GM12878 (cell line): ENCODE measurements around the gene PTRH2. TPM values are rescaled to one million over a fixed set of nuclear protein-coding genes. Genes with fewer than 3 reads are reported as not detected.

Source experiments
- ATAC-seq: fragments of 200-7000 bp; cut with Tn5 transposase; 3 replicates; pipeline ENCODE4 v1.9.1; 2020; ENCODE audit warnings: mild to moderate bottlenecking, moderate library complexity
- BruUV-seq: library from RNA; stranded (reverse); fragments of 400-500 nt; replicated peaks from 2 replicates; lab custom pipeline; 2021; lab: Mats Ljungman, UMichigan
- CTCF ChIA-PET: fragments of 300-600 bp; sonication (Branson Sonifier 250); formaldehyde crosslinking; extraction: SDS; loops from one replicate; lab custom pipeline; 2021; ENCODE audit warnings: inconsistent platforms; lab: Yijun Ruan, JAX
- POLR2A ChIA-PET: fragments of 350-600 bp; formaldehyde crosslinking; extraction: SDS; loops from one replicate; lab custom pipeline; 2021; ENCODE audit warnings: inconsistent platforms; lab: Charles Lee
- RAD21 ChIA-PET: fragments of 300-600 bp; sonication (Branson Sonifier 250); formaldehyde crosslinking; loops from one replicate; lab custom pipeline; 2023; ENCODE audit warnings: antibody characterized with exemption; ENCODE audit not compliant: unreplicated experiment; lab: Charles Lee
- SMC1A ChIA-PET: fragments of 300-600 bp; sonication (Branson Sonifier 250); formaldehyde crosslinking; loops from one replicate; lab custom pipeline; 2023; ENCODE audit not compliant: unreplicated experiment, uncharacterized antibody; lab: Charles Lee
- DNase-seq: peaks from one replicate; pipeline ENCODE4 v3.0.0-alpha.2; 2011; ENCODE audit warnings: low read depth, low spot score
- FAIRE-seq: peaks from 3 replicates; lab custom pipeline; 2011; peaks lifted over from hg19 to GRCh38; lab: Jason Lieb, UNC
- H2AFZ ChIP-seq: 2 replicates; pipeline ENCODE4 v1.6.0; 2011; ENCODE audit warnings: low read depth, low read length, control low read depth; ENCODE audit not compliant: control insufficient read depth
- H3K27ac ChIP-seq: 2 replicates; pipeline ENCODE4 v1.5.1; 2011; ENCODE audit warnings: control low read depth; ENCODE audit not compliant: control insufficient read depth, insufficient read depth
- H3K27me3 ChIP-seq, 2 experiments: replicated peaks in 1 of 2; 2 replicates each; pipeline versions ENCODE4 v1.6.0 to v1.6.1; 2011; ENCODE audit warnings: low read length in 1 of 2; ENCODE audit not compliant: control insufficient read depth in 2 of 2, insufficient read depth in 2 of 2
- H3K36me3 ChIP-seq, 2 experiments: 2 replicates each; pipeline ENCODE4 v1.5.1; 2011; ENCODE audit warnings: low read length in 1 of 2; ENCODE audit not compliant: control insufficient read depth in 2 of 2, insufficient read depth in 2 of 2
- H3K4me1 ChIP-seq: 2 replicates; pipeline ENCODE4 v1.6.1; 2011; ENCODE audit warnings: mild to moderate bottlenecking, low read length, moderate library complexity, mixed read lengths; ENCODE audit not compliant: control insufficient read depth, insufficient read depth
- H3K4me2 ChIP-seq: 2 replicates; pipeline ENCODE4 v1.6.0; 2011; ENCODE audit warnings: control low read depth; ENCODE audit not compliant: control insufficient read depth, insufficient read depth
- H3K4me3 ChIP-seq: fragments of 200-600 bp; sonication (generic); 2 replicates; pipeline ENCODE4 v1.5.1; 2016
- H3K79me2 ChIP-seq: 2 replicates; pipeline ENCODE4 v1.6.0; 2011; ENCODE audit warnings: low read length; ENCODE audit not compliant: control insufficient read depth, insufficient read depth
- H3K9ac ChIP-seq: 2 replicates; pipeline ENCODE4 v1.8.0; 2011; ENCODE audit warnings: low read length, control low read depth, mixed read lengths; ENCODE audit not compliant: control insufficient read depth, insufficient read depth
- H3K9me3 ChIP-seq: replicated peaks from 3 replicates; pipeline ENCODE4 v1.5.1; 2011; ENCODE audit warnings: mild to moderate bottlenecking, low read length; ENCODE audit not compliant: control insufficient read depth, insufficient read depth
- H4K20me1 ChIP-seq: 2 replicates; pipeline ENCODE4 v1.6.0; 2011; ENCODE audit not compliant: control insufficient read depth, insufficient read depth
- EGR1 ChIP-seq, 2 experiments: IDR thresholded peaks; 1 replicate in 1 of 2; 2 replicates in 1 of 2; pipeline ENCODE4 v1.6.1; 2011 to 2012; ENCODE audit warnings: low read depth in 2 of 2, low read length in 2 of 2, borderline replicate concordance in 1 of 2, mild to moderate bottlenecking in 1 of 2, moderate library complexity in 1 of 2
- EP300 ChIP-seq, 2 experiments: fragments of 150-350 bp in 1 of 2; IDR thresholded peaks; 2 replicates each; pipeline ENCODE4 v1.6.1; 2011 to 2012; ENCODE audit warnings: low read depth in 2 of 2, low read length in 2 of 2, borderline replicate concordance in 1 of 2, improper control_type of control experiment in 1 of 2, inconsistent platforms in 1 of 2; ENCODE audit not compliant: control insufficient read depth in 1 of 2
- IRF3 ChIP-seq: fragments of 450-650 bp; IDR thresholded peaks from 2 replicates; pipeline ENCODE4 v1.6.1; 2014; ENCODE audit warnings: mild to moderate bottlenecking
- JUNB ChIP-seq: IDR thresholded peaks from 2 replicates; pipeline ENCODE4 v1.6.1; 2016; ENCODE audit warnings: antibody characterized with exemption, mild to moderate bottlenecking
- JUND ChIP-seq: IDR thresholded peaks from 2 replicates; pipeline ENCODE4 v1.6.1; 2012; ENCODE audit warnings: low read depth, mild to moderate bottlenecking, low read length, improper control_type of control experiment, moderate library complexity
- MEF2A ChIP-seq: IDR thresholded peaks from 2 replicates; pipeline ENCODE4 v1.6.1; 2011; ENCODE audit warnings: low read depth, mild to moderate bottlenecking, low read length, moderate library complexity; ENCODE audit not compliant: insufficient read depth
- NBN ChIP-seq: fragments of 450-650 bp; IDR thresholded peaks from 2 replicates; pipeline ENCODE4 v1.6.1; 2016
- SKIL ChIP-seq: fragments of 450-650 bp; IDR thresholded peaks from 2 replicates; pipeline ENCODE4 v1.6.1; 2017; ENCODE audit warnings: mild to moderate bottlenecking, low read depth, inconsistent platforms; ENCODE audit not compliant: poor library complexity, severe bottlenecking
- SMAD1 ChIP-seq: fragments of 450-650 bp; IDR thresholded peaks from 2 replicates; pipeline ENCODE4 v1.6.1; 2018; ENCODE audit warnings: mild to moderate bottlenecking, low read depth; ENCODE audit not compliant: partially characterized antibody
- SREBF2 ChIP-seq: IDR thresholded peaks from 2 replicates; pipeline ENCODE4 v1.6.1; 2012; ENCODE audit warnings: mild to moderate bottlenecking, low read length
- ZNF622 ChIP-seq: fragments of 450-650 bp; IDR thresholded peaks from 2 replicates; pipeline ENCODE4 v1.6.1; 2017; ENCODE audit warnings: mild to moderate bottlenecking, inconsistent platforms
- WGBS: methylation state at CpG from one replicate; pipeline ENCODE4 v1.1.6; 2016; ENCODE audit warnings: low lambda C conversion rate; ENCODE audit not compliant: insufficient replicate concordance, insufficient coverage; ENCODE audit errors: missing lambda C conversion rate; 5-methylcytosine and 5-hydroxymethylcytosine counted together
- in situ Hi-C: fragments of 300-500 bp; cut with MboI; formaldehyde crosslinking; loops from 9 replicates; pipeline ENCODE4 v1.14.3; 2018; ENCODE audit warnings: mixed read lengths
- intact Hi-C: fragments of 100-400 bp; cut with micrococcal nuclease; formaldehyde crosslinking; loops from one replicate; pipeline ENCODE4 v1.14.2; 2022; ENCODE audit not compliant: unreplicated experiment
- polyA plus RNA-seq, 11 experiments: library from polyadenylated mRNA; depleted of rRNA in 4 of 11; unstranded in 6 of 11; stranded (reverse) in 5 of 11; fragments of >200 nt; fragmentation: Nextera tagmentation in 4 of 11; fragmentation: Illumina TruSeq in 1 of 11; extraction: Ambion mirVana in 4 of 11; extraction: Trizol in 1 of 11; gene quantifications; 1 replicate in 1 of 11; 2 replicates in 10 of 11; pipeline versions ENCODE4 v1.2.1 to v1.2.3, GENCODE V29; 2011 to 2016; ENCODE audit warnings: inconsistent platforms in 2 of 11, missing spikeins in 2 of 11, low read depth in 1 of 11
- total RNA-seq, 4 experiments: library from RNA; depleted of rRNA in 3 of 4; stranded (reverse); fragments of >200 nt in 3 of 4; fragmentation: Illumina TruSeq in 1 of 4; extraction: Trizol in 1 of 4; gene quantifications; 2 replicates each; pipeline versions ENCODE4 v1.2.1 to v1.2.3, GENCODE V29; 2013 to 2021
- TF ChIP-seq, protein P1 (sequence below): fragments of 450-650 bp; IDR thresholded peaks from 2 replicates; pipeline ENCODE4 v1.6.1; 2017; ENCODE audit warnings: mild to moderate bottlenecking

PTRH2 gene
- total and polyA plus RNA-seq, 10 of the 15 experiments (the other 5 are each of a cell fraction or from before 2014, with no cell fraction given), result 37.7 to 156 (median 63.4) TPM

DNA sequence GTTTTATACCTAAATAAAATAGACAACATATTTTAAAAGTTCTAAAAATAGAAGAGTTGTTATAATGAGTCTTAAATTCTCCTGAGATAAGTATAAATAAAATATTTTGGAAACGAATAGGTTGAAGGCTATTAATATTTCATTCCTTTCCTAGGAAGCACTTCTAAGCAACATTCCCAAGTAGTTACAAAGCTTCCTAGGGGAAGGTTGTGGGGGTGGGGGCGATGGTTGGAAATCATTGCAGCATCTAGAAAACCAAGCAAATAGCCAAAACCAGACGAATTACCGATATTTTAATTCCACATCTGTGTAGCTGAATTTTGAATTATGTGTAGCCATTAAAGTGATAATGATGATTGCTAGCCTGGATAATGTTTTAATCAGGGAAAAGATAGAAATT, 26.9 kb downstream of the PTRH2 start:
- intact Hi-C loops, result no loop called here
- CTCF ChIA-PET, result no interaction called here
- RAD21 ChIA-PET, result no interaction called here

DNA sequence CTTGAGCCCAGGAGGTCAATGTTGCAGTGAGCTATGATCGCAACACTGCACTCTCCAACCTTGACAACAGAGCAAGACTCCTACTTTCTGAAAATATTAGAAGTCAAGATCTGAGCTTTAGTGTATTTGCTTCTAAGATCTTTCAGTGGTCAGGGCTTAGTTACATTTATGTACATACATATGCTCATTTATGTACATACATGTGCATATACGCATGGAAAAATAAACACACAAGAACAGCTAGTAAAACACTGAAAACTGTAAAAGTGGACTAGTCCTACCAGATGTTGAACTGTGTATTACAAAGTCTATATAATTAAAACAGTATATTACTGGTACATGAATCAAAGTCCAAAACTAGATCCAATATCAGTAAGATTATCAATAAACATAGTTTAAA, 28.3 kb downstream of the PTRH2 start:
- no peak for DNase-seq
- Histone ChIP-seq H3K79me2 (no peaks in the 10 kb centered on the region), H3K4me3 (no peak overlapping the region), H3K36me3 (peaks cover 11 to 64% of the 10 kb centered on the region in 2 experiments), H3K27ac (no peak overlapping the region), H3K27me3 (no peaks in the 10 kb centered on the region), H3K9ac (no peak overlapping the region)
- intact Hi-C loops, result loop anchor here (10.0 kb wide), 1 partner anchor 154 kb away; no protein-coding TSS in a partner anchor
- POLR2A ChIA-PET, result interaction anchor here (0.6 kb wide), 1 partner anchor 9 kb away, joined by 3 read pairs; no protein-coding TSS in a partner anchor
- BruUV-seq, result no TSS peak
- CTCF ChIA-PET, result no interaction called here
- no peak for ATAC-seq
- SMC1A ChIA-PET, result interaction anchor here (0.6 to 1.5 kb wide), 3 partner anchors 26 to 70 kb away, joined by 3 to 5 read pairs (median 3); no protein-coding TSS in a partner anchor
- FAIRE-seq, result no peak
- 100% methylated on average over 2 of the region's 2 CpGs for WGBS
- TF ChIP-seq JUND, result no peak
- TF ChIP-seq MEF2A, result no peak
- TF ChIP-seq SKIL, result no peak
- TF ChIP-seq IRF3, result no peak
- no peak for TF ChIP-seq EGR1 (IDR thresholded peaks at IDR 0.05; ENCODE audit: borderline replicate concordance in 1 of 2, low read depth in 2 of 2, low read length in 2 of 2)
- TF ChIP-seq SREBF2, result no peak
- TF ChIP-seq SMAD1, result no peak
- TF ChIP-seq, all 136 proteins: peak for 0
- Histone ChIP-seq H3K4me2 (no peak overlapping the region), H3K9me3 (no peaks in the 10 kb centered on the region), H2AFZ (no peak overlapping the region), H4K20me1 (no peaks in the 10 kb centered on the region), H3K4me1 (no peaks in the 10 kb centered on the region; the same call in 1 of the 2 replicates)
- in situ Hi-C loops, result no loop called here
- RAD21 ChIA-PET, result no interaction called here

More for the DNA sequence above, 26.9 kb downstream of the PTRH2 start:
- 75% methylated on average over 4 of the region's 4 CpGs for WGBS
- Histone ChIP-seq H3K79me2 (no peaks in the 10 kb centered on the region), H3K36me3 (peaks cover 11 to 70% of the 10 kb centered on the region in 2 experiments), H2AFZ (no peak overlapping the region), H3K4me2 (no peak overlapping the region), H3K4me1 (no peaks in the 10 kb centered on the region), H3K27ac (no peak overlapping the region), H3K27me3 (no peaks in the 10 kb centered on the region), H4K20me1 (no peaks in the 10 kb centered on the region), H3K9ac (no peak overlapping the region), H3K9me3 (no peaks in the 10 kb centered on the region)
- no TSS peak for BruUV-seq
- in situ Hi-C loops, result no loop called here
- ATAC-seq (no peak), FAIRE-seq (no peak), DNase-seq (no peak)
- ChIA-PET POLR2A (no interaction called here), SMC1A (interaction anchor here (1.3 kb wide), 1 partner anchor 11 kb away, joined by 3 read pairs; no protein-coding TSS in a partner anchor)
- TF ChIP-seq JUNB, result no peak
- no peak for TF ChIP-seq NBN
- TF ChIP-seq ZNF622, result no peak
- TF ChIP-seq, protein P1, sequence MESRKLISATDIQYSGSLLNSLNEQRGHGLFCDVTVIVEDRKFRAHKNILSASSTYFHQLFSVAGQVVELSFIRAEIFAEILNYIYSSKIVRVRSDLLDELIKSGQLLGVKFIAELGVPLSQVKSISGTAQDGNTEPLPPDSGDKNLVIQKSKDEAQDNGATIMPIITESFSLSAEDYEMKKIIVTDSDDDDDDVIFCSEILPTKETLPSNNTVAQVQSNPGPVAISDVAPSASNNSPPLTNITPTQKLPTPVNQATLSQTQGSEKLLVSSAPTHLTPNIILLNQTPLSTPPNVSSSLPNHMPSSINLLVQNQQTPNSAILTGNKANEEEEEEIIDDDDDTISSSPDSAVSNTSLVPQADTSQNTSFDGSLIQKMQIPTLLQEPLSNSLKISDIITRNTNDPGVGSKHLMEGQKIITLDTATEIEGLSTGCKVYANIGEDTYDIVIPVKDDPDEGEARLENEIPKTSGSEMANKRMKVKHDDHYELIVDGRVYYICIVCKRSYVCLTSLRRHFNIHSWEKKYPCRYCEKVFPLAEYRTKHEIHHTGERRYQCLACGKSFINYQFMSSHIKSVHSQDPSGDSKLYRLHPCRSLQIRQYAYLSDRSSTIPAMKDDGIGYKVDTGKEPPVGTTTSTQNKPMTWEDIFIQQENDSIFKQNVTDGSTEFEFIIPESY, result no peak
- no peak for TF ChIP-seq EP300 (IDR thresholded peaks at IDR 0.05; ENCODE audit: borderline replicate concordance in 1 of 2, control insufficient read depth in 1 of 2, low read depth in 2 of 2, low read length in 2 of 2)
- TF ChIP-seq, all 136 proteins: peak for 0
- H3K4me3 ChIP-seq, result no peak overlapping the region
